Measurements from ENCODE around the gene MIAT.
"Not testable (repeated sequence)": the region's sequence is repeated elsewhere in the genome, so short reads cannot be mapped to it uniquely, and the experiment has no call there.

MIAT gene

DNA sequence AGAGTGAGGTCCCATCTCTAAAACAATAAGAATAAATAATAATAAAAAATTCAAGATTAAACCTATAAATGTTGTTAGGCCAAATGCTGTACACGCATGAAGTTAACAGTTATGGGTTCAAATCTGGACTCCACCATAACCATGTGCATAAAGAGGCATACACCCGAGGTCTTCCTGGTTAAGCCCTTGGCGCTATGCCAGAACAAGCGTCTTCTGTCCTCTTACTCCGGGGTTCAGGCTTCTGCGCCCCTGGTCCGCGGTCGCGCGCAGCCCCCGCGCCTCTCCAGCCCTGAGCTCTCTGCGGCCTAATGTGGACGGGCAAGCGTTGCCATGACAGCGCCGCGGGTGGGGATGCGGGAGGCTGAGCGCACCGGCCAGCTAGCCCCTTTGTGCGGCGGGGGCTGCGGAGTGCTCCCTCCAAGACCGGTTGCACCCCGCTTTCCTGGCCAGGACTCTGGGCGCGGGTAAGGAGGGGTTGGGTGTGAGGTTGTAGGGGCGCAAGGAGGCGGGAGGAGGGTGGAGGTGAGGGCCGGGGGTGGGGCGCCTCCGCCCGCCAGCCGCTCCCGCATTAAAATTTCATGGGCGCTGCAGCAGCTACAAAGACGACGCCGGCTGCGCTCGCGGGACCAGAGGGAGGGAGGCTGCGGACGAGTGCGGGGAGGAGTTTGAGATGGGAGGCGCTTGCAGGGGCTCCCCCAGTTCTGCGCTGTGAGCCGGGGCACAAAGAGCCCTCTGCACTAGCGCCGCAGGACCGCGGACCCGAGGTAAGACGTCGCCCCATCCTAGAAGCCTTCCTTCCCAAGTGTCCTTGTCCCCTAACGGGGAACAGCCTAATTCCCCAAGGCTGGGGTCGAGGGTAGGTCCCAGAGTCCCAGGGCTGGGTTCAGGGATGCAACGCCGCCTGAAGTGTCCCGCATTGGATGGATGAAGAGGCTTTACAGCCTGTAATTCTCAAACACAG, at the start of gene MIAT:
TSS of gene MIAT (plus strand) at position 698 of the 961 bp plus-strand sequence.
- peak; percentile 43 for DNase-seq (ENCODE audit: low read depth)

DNA sequence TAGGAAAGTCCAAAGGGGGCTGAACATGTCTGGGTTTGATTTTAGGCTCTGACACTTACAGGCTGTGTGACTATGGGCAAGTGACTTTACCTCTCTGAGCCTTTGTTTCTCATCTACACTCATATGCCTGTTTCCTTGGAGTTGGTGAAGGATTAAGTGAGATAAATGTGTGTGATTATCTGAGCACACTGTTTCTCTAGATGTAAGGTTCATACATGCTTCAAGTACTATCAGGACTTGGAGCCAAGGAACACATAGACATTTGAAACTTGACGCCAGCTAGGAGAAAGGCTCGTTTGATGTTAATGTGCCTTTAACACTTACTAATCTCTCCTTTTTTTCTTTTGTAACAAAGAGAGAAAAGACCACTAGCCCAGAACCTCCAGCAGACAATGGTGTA, 49.3 kb upstream of the MIAT start:
- DNase-seq (ENCODE audit: low read depth): no peak

DNA sequence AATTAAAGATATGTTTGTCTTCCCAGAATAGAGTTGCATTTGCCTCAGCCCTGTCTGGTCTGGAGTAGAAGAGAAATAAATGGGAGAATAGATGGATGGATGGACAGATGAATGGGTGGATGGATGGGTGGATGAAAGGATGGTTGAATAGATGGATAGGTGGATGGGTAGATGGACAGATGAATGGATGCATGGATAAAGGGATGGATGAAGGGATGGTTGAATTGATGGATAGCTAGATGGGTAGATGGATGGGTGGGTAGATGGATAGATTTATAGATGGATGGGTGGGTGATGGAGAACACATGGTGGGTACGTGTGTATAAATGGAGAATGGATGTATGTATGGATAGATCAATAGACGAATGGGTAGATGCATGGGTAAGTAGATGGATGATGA, 48.1 kb upstream of the MIAT start:
- DNase-seq (ENCODE audit: low read depth): no peak

DNA sequence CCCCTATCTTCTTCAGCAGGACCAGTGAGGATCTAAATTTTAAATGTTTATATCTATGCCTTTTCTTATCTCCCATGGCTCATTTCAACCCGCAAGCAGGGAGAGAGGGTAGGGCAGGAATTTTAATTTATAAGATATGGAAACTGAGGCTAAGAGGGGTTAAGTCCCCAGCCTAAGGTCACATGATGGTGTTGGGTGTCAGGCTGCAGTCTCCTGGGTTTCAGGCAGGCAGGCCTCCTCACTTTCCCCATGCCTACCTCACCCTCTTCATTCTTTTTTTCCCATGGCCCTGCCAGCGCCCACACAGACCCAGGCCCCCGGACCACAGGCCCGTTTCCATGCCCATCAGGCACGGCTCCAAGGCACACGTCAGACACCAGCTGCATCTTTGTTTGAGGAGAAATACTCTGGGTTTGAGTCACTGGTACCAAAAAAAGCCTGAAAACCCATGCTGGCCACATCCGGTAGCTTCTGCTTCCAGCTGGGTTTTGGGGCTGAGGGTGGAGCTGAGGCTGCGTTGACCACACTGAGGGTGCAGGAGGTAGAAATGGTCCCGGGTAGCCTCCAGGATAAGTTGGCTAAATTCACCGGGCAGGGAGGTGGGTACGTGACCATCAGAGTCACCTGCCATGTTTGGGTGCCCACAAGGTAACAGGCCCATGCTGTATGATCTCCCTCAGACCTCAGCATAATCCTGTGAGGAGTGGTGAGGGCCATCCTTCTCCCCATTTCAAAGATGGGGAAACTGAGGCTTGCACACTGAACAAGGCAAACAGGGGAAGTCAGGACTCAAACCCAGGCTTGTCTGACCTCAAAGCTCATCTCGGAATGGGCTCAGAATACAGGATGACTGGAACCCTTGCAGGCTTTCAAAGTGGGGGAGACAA, 47.1 kb upstream of the MIAT start:
- no peak for DNase-seq (ENCODE audit: low read depth)

DNA sequence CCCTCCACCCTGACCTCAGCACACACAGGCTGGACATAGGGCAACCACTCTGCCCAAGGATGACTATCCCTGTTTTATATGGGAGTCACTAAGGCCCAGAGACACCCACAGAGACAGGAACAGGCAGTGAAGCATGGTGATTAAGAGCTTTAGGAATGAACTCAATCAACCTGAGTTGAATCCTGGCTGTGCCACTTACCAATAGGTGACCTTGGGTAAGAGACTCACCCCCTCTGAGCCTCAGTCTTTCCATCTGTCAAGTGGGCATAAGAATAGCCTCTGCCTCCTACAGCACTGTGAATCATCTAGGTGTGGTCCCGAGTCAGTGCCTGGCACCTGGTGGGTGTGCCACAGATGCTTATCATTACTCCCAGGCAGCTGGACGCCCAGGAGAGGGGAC, 46.4 kb upstream of the MIAT start:
- DNase-seq (ENCODE audit: low read depth): no peak

DNA sequence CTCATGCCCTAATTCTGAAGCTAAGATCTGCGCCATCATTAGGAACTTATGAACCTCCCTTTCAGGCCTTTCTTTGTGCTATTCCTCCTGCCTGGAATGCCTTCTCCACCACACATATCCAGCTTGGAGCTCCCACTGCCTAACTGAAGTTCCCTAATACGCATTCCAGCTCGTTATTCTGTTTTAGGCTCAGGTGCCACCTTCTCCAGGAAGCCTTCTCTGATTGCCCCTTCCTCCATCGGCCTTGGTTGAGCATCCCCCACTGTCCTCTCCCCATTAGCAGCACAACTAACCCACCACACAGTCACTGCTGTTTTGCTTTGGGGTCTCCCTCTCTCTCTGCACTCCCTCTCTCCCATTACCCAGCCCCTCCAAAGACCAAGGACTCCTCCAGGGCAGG, 44.7 kb upstream of the MIAT start:
- no peak for DNase-seq (ENCODE audit: low read depth)

DNA sequence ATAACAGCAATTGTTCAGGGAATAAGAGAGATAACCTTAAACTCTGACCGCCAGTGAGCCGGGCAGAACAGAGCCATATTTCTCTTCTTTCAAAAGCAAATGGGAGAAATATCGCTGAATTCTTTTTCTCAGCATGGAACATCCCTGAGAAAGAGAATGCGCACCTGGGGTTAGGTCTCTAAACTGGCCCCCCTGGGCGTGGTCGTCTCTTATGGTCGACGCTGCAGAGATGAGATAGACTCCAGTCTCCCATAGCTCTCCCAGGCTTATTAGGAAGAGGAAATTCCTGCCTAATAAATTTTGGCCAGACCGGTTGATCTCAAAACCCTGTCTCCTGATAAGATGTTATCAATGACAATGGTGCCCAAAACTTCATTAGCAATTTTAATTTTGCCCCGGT, 43.6 kb upstream of the MIAT start:
- not testable (repeated sequence) for DNase-seq (ENCODE audit: low read depth)

DNA sequence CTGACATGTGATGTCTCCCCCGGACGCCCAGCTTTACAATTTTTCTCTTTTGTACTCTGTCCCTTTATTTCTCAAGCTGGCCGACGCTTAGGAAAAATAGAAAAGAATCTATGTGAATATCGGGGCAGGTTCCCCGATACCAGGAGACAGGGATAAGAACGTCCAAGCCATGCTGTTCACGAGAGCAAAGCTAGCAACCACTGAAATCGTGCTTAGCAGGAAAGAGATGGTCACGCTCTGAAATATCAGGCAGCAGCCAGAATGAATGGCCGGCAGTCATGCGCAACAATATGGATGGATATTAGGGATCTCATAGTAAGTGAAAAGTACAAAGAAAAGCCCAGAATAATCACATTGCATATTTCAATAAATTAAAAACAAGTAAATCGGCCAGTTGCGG, 43.1 kb upstream of the MIAT start:
- DNase-seq (ENCODE audit: low read depth): no peak

DNA sequence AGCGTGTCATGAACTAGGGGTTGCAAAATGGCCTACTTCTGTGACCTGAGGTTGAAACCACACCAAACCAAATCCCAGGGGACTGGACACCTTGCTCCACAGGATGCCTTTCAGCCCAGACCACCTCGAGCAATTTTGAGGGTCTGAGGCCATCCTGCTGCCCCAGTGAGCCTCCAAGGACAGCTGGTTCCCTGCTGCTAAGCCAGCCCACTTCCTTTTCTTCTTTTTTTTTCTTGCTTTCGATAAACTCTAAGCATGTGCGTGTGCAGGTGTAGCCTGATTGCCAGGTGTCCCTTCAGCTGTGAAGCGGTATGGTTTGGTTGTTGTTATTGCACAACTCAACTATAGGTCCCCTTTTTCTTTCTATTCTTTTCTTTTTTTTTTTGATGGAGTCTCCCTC, 42.2 kb upstream of the MIAT start:
- no peak for DNase-seq (ENCODE audit: low read depth)

DNA sequence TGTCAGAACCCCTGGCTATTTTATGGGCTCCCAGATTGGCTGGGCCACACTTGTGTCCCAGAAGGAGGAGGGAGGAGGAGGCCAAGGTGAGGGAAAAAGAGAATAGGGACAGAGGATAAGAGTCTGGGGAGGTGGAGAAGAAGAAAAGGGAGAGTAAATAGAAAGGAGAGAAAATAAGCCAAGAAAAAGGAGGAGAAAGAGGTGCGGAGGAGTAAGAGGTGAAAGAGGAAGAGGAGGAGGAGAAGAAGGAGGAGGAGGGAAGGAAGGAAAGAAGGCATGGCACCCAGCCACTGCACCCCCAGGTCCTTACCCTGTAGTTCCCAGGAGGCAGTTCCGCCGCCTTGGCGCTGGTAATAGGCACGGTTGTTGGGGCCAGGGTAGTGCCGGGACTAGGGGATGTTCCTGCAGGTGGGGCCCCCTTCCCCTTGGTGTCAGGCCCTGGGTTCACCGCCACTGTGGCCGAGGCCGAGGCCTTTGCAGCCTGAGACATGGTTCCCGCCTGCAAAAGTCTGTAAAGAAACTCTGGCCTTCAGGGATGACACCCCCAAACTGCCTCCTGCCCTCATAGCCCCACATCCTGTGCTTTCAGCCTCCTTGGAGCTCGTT, 41.5 kb upstream of the MIAT start:
- no peak for DNase-seq (ENCODE audit: low read depth)

DNA sequence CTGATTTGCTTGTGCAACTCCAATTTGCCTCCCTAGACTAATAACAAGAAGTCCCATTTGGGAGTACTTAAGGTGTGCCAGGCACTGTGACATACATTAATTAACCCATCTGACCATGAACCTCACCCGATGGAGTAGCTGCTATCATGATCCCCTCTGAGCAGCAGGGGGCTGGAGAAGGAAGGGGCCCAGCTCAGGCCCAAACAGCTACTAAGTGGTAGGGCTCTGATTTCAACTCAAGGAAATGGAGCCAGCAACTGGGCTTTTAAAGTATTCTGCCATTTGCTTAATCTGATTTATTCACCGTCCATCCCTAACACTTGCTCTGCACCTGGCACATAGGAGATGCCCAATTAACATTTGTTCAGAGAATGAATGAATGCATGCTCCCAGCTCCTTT, 40.7 kb upstream of the MIAT start:
- DNase-seq (ENCODE audit: low read depth): no peak

DNA sequence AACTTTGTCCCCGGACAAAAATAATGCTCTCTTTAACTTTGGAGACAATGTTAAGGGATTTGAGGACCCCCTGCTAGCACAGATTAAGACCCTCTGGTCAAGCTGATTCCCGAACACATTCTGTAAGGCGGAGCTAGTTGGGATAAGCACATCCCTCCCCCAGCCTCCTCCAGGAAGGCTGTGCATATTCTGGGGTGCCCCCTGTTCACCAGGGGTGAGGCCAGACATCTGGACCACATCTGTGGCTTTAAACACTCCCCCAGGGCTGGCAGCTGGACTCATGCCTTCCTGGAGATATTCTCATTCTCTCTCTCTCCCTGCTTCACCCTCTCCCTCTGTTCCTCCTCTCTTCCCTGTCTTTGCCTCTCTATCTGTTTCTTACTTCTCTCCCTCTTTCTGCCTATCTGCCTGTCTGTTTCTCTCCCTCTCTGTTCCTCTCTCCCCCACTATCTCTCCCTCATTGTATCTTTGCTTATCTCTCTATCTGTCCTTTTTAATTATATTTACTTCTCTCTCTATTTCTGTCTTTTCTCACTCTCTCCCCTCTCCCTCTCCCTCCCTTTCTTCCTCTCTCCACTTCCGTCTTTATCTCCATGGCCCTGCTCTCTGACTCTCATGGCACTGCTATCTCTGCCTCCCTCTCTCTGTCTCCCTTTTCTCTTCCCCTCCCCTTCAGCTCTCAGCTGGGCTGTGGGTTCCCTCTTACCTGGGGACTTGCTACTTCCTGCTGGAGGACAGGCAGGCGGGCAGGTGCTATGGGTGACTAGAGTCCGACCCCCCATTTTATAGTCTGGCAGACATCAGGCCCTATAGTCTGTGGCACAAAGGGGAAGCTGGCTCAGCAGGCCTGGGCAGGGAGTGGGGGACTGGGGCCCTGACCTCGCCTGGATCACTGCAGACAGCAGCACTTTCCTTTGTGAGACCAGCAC, 39.9 kb upstream of the MIAT start, which contains the start of gene CRYBB1:
TSS of gene CRYBB1 (minus strand) at position 757 of the 929 bp plus-strand sequence. CDS start 1,708 bp downstream, outside the sequence.
- DNase-seq (ENCODE audit: low read depth): no peak

DNA sequence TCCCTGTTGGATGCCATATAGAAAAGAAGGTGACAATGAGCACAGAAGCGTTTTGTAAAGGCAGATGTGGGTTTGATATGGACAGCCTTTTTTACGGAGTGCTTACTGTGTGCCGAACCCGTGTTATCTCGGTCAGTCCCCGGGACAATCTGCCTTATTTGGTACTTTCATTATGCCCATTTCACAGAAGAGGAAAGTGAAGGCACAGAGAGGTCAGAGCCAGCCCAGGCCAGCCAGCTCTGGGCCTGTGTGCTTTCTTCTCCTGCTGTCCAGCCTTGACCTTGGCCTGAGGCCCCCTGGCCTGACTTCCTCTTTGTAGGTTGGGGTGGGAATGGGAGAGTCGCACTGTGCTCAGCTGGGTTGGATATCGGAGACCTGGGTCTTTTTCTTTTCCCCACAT, 38.9 kb upstream of the MIAT start:
- DNase-seq (ENCODE audit: low read depth): no peak

DNA sequence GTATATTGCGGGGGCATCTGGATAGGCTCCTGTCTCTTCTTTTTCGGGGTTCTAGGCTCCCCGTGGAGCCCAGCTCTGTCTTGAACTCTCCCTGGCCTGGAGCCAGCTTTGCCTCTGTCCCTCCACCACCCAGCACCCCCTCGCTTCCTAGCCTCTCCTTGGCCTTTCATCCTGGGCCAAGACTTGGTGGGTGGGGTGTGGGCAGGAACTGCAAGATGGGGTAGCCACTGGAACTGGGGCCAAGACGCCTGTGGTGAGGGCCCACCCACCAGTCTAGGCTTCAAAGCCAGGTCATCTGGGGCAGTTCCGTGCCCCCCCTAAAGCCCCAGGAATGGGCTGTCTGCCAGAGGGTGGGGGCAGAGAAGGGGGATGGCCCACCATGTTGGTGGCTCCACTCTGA, 37.9 kb upstream of the MIAT start:
- no peak for DNase-seq (ENCODE audit: low read depth)

DNA sequence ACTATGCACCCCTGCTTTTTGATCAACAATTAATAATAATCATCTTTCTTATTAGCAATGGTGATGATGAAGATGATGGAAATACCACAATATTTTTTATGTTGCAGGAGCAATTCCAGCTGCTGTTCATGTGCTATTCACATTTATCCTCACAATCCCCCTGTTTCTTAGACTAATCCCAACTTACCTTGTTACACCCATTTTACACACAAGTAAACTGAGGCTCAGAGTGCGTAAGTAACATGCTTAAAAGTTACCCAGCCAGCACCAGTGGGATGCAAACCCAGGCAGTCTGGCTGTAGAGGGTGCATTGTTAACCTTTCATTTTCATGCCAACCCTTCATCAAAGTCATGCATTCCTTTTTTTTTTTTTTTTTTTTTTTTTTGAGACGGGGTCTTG, 37.2 kb upstream of the MIAT start:
- no peak for DNase-seq (ENCODE audit: low read depth)

DNA sequence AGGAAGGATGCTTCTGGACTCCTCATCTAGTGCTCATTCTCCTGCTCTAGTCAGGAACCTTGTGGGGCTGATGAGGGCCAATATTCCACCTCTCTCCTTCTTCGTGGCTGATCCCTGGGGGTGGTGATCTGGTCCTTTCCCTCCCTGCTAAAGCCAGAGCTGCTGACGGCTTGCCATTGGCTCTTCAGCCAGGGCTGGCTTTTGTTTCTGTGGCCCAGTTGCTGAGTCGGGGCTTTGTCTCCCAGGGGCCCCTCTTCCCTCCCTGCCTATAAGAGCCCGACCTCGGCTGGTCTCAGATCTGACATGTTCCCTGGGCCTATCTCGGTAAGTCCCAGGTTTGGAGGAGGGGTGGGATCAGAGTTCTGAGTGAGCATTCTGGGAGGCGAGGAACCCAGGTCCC, 35.7 kb upstream of the MIAT start, which contains the start of gene CRYBA4:
TSS of gene CRYBA4 (plus strand) at position 301 of the 400 bp plus-strand sequence. CDS start 634 bp downstream, outside the sequence.
- DNase-seq (ENCODE audit: low read depth): no peak

DNA sequence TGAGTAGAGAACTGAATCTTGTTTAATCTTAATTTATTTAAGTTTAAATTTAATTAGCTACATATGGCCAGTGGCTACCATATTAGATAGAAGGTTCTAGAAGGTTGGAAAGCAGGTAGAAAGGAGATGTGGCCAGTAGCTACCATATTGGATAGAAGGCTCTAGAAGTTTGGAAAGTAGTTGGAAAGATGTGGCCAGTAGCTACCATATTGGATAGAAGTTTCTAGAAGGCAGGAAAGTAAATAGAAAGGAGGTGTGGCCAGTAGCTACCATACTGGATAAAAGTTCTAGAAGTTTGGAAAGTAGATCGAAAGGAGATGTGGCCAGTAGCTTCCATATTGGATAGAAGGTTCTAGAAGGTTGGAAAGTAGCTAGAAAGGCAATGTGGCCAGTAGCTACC, 33.4 kb upstream of the MIAT start:
- DNase-seq (ENCODE audit: low read depth): no peak

DNA sequence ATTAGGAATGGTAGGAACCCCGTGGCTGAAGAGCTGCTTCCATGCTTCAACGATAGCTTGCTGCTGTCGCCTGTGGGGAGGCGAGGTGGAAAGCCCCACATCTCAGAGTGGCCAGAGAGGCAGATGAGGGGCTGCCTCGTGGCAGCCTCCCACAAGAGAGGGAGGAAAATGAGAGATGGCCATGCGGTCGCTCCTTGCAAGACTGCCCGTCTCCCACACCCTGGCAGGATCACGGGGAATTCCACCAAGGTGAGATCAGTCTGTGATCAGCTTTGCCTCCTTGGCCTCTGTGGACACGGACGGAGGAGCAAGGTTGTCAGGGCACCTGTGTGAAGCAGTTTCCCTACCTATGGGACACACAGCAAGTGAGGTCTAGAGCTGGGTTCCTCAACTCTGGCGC, 32.6 kb upstream of the MIAT start:
- no peak for DNase-seq (ENCODE audit: low read depth)

DNA sequence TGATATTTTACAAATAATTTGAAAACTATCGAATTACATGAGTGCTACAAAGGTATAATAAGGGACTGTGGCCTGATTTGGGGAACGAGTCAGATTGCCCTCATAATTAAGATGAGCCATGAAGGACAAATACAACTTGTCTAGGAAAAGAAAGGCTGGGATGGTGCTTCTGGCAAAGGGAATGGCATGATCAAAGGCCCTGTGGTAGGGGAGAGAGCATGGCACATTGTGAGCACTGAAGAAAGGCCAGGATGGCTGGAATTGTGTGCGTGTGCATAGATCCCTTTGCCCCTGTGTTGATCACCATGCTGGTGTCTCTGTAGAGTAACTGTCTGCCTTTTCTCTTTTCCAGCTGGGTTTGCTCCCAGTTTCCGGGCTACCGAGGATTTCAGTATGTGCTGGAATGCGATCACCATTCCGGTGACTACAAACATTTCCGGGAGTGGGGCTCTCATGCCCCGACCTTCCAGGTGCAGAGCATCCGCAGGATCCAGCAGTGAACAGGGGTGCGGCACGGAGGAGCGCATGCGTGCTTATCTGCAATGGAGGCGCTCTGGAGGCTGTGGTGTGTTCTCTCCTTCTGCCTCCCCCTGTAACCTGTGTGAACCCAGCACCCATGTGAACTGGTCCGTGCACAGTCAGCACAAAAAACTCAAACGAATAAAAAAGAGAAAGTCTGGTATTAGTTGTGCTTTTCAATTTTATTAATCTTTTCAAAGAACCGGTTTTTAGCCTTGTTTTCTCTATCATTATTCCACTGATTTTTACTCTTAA, 27.2 kb upstream of the MIAT start:
- DNase-seq (ENCODE audit: low read depth): no peak

DNA sequence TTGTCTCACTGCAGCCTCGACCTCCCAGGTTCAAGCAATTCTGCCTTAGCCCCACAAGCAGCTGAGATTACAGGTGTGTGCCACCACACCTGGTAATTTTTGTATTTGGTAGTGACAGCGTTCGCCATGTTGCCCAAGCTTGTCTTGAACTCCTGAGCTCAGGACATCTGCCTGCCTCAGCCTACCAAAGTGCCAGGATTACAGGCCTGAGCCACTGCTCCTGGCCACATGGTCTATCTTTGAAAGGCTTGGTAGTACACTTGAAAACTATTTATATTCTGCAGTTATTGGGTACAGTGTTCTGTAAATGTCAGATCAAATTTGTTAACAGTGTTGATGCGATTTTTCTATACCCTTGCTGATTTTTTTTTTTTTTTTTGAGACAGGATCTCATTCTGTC, 26.1 kb upstream of the MIAT start:
- no peak for DNase-seq (ENCODE audit: low read depth)
